SK-N-SH (cell line): ENCODE data around the gene ARHGAP26.

ENCODE experiments used
- CTCF ChIP-seq: fragments of 200-600 bp; sonication (generic); IDR thresholded peaks from 2 replicates; pipeline ENCODE4 v1.6.1; 2017; ENCODE audit warnings: antibody characterized with exemption, mild to moderate bottlenecking, moderate library complexity
- EP300 ChIP-seq, 2 experiments: IDR thresholded peaks; 2 replicates each; pipeline versions ENCODE4 v1.4.0 to v1.6.1; 2012; ENCODE audit warnings: borderline replicate concordance in 1 of 2, low read depth in 1 of 2, low read length in 1 of 2
- FOSL2 ChIP-seq: IDR thresholded peaks from 2 replicates; pipeline ENCODE4 v1.4.0; 2012; ENCODE audit warnings: low read depth, mild to moderate bottlenecking, moderate library complexity, borderline replicate concordance
- JUND ChIP-seq: IDR thresholded peaks from 2 replicates; pipeline ENCODE4 v1.4.0; 2012
- MAX ChIP-seq: IDR thresholded peaks from 2 replicates; pipeline ENCODE4 v1.4.0; 2012; ENCODE audit warnings: low read depth
- MXI1 ChIP-seq: IDR thresholded peaks from 2 replicates; pipeline ENCODE4 v1.6.1; 2012; ENCODE audit warnings: mild to moderate bottlenecking, low read depth, low read length, improper control_type of control experiment
- POLR2AphosphoS5 ChIP-seq: IDR thresholded peaks from 2 replicates; pipeline ENCODE4 v1.6.1; 2012; ENCODE audit warnings: low read depth, low read length
- SMC3 ChIP-seq: IDR thresholded peaks from 2 replicates; pipeline ENCODE4 v1.6.1; 2012; ENCODE audit warnings: low read depth, low read length, improper control_type of control experiment
- TEAD4 ChIP-seq: IDR thresholded peaks from 2 replicates; pipeline ENCODE4 v1.4.0; 2012; ENCODE audit warnings: mild to moderate bottlenecking, borderline replicate concordance; ENCODE audit not compliant: insufficient read depth

DNA sequence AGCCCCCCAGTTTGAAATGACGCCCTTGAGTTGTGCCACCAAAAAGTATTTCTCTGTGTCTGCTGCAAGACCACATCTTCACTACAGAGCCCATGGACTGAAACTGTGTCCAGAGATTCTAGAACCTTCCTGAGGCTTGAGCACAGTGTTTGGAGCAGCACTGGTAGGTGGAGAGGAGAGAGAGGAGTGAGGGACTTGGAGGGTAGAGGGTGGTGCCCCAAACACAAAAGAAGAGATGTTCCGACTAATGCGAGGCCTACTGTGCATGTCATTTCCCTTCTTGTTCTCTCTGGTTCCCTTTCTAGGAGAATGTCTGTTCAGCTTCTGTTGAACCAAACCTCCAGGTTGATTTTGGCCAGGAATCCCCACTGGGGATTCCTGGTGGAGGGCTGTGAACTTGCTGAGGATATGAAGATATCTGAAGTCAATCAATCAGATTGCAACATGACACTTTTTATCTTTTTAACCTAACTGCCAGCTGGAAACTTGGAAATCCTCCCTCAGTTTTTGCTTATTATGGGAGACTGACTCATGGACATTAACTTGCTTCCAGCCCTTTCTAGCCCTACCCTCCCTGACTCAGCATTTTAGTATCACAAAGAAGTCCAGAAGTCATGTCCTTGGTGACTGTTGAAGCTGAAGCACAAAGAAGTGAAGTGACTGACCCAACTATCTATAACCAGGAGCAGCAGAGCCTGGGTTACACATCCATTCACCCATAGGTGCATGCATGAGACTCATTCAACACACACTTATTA is 478.8 kb downstream of the ARHGAP26 start:
- TF ChIP-seq TEAD4 (no peak), MXI1 (no peak), CTCF (no peak), FOSL2 (peak; percentile 60), SMC3 (no peak), JUND (peak; percentile 47), POLR2AphosphoS5 (no peak), EP300 (IDR thresholded peaks at IDR 0.05; ENCODE audit: borderline replicate concordance in 1 of 2, low read depth in 1 of 2, low read length in 1 of 2) (no peak), MAX (peak; percentile 61)
